Activated naive CD4-positive, alpha-beta T cell treated with anti-CD3 and anti-CD28 coated beads for 36 hours (primary cell): ENCODE results near the gene MRPS15. TPM values are rescaled to one million over a fixed set of nuclear protein-coding genes. Genes with fewer than 3 reads are reported as not detected.
"Not testable (repeated sequence)": the region's sequence is repeated elsewhere in the genome, so short reads cannot be mapped to it uniquely, and the experiment has no call there.

Experiments used
- CTCF ChIA-PET: fragments of 350-600 bp; sonication (Branson Sonifier 250); formaldehyde crosslinking; loops from one replicate; lab custom pipeline; 2021; ENCODE audit warnings: antibody characterized with exemption; lab: Charles Lee
- DNase-seq: peaks from one replicate; pipeline ENCODE4 v3.0.0-alpha.2; 2020
- H3K27ac Mint-ChIP-seq: one replicate; pipeline ENCODE4 v1.8.0; 2021; ENCODE audit warnings: mild to moderate bottlenecking, mixed read lengths
- H3K27me3 Mint-ChIP-seq: one replicate; pipeline ENCODE4 v1.8.0; 2021; ENCODE audit warnings: low read depth, mixed read lengths
- H3K36me3 Mint-ChIP-seq: one replicate; pipeline ENCODE4 v1.8.0; 2021; ENCODE audit warnings: low read depth, mixed read lengths
- H3K4me1 Mint-ChIP-seq: one replicate; pipeline ENCODE4 v1.8.0; 2021; ENCODE audit warnings: low read depth, mixed read lengths
- H3K4me3 Mint-ChIP-seq: one replicate; pipeline ENCODE4 v1.8.0; 2021; ENCODE audit warnings: mild to moderate bottlenecking, moderate library complexity, mixed read lengths
- H3K9me3 Mint-ChIP-seq: one replicate; pipeline ENCODE4 v1.8.0; 2021; ENCODE audit warnings: mixed read lengths
- intact Hi-C: fragments of 100-400 bp; cut with micrococcal nuclease; formaldehyde crosslinking; loops from one replicate; pipeline ENCODE4 v1.15.1; 2023
- total RNA-seq, 2 experiments: library from RNA; stranded (reverse); gene quantifications; one replicate each; pipeline ENCODE4 v1.2.3, GENCODE V29; 2021

Gene MRPS15
- 100 to 1,000 TPM; 122 to 141 TPM for total RNA-seq

DNA sequence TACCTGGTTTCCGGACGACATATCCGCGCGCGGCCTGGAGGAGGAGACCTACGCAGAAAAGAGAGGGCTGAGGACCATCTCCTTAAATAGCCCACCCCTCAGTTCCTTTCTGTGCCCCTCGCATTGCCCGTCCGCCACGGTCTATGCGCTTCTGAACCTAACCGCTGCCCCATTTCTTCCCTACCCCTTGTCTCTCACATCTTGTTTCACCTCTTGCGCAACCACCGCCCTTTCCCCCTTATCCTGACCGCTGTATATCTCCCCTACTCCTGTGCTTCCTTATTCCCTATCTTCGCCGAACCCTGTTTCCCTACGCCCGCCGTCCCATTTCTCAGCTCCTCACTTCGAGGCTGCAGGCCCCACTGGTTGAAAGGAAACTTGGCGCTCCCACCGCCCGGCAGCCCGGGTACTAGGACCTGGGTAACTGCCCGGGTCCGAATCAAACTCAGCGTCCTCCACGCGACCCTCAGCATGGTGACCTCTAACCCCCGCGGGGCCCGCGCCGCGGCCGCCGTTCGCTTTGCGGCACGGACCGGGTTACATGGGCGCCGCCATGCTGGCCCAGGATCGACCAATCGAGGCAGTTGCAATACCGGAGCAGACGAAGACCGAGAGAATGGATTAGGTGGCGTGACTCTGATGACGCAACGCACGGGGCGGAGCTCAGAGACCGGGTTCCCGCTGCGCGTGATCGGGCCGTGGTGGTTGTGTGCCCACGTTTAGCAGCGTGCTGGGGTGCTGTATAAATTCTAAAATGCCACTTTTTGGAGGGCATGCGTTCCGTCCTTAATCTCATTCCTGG, at the start of gene MRPS15:
Gene MRPS15 (minus strand): TSS at position 582 of the 802 bp plus-strand sequence. CDS start 109 bp downstream, at position 473.
- H3K27ac Mint-ChIP-seq = peak within 1 kb of the TSS; percentile 97
- intact Hi-C loops = loop anchor here (1.0 to 5.0 kb wide), 4 partner anchors 14 to 1228 kb away; partner anchors contain the start of genes CDCA8, OSCP1, THRAP3 and TRAPPC3
- CTCF ChIA-PET = interaction anchor here (1.3 kb wide), 1 partner anchor 17 kb away, joined by 3 read pairs; no protein-coding TSS in a partner anchor

DNA sequence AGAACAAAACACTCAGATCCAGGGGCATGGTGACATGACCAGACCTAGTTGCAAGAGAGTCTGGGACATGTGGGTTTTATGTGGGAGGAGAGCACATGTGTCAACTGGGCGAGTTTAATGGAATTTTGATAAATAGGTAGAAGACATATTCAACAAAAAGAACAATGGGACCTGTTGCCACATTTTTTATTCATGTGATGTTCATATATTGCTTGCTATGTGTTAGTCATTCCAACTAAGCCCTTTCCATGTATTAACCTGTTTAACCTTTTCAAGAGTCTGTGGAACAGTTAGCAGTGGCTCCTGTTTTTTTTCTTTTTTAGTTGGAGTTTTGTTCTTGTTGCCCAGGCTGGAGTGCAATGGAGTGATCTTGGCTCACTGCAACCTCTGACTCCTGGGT, 48.7 kb upstream of the MRPS15 start:
- intact Hi-C loops = no loop called here
- Mint-ChIP-seq H3K9me3 (no peaks in the 10 kb centered on the region), H3K4me3 (no peak overlapping the region), H3K27me3 (no peaks in the 10 kb centered on the region), H3K36me3 (no peaks in the 10 kb centered on the region), H3K4me1 (no peaks in the 10 kb centered on the region), H3K27ac (no peak overlapping the region)
- CTCF ChIA-PET = interaction anchor here (0.6 kb wide), 1 partner anchor 9 kb away, joined by 3 read pairs; no protein-coding TSS in a partner anchor
- no peak for DNase-seq

More for the DNA sequence above, at the start of gene MRPS15:
- peaks cover 28% of the 10 kb centered on the region for H3K4me1 Mint-ChIP-seq
- peak within 1 kb of the TSS; percentile 99 for H3K4me3 Mint-ChIP-seq
- DNase-seq = peak; percentile 98
- H3K27me3 Mint-ChIP-seq = no peaks in the 10 kb centered on the region
- no peaks in the 10 kb centered on the region for H3K9me3 Mint-ChIP-seq
- H3K36me3 Mint-ChIP-seq = peaks cover 25% of the 10 kb centered on the region

DNA sequence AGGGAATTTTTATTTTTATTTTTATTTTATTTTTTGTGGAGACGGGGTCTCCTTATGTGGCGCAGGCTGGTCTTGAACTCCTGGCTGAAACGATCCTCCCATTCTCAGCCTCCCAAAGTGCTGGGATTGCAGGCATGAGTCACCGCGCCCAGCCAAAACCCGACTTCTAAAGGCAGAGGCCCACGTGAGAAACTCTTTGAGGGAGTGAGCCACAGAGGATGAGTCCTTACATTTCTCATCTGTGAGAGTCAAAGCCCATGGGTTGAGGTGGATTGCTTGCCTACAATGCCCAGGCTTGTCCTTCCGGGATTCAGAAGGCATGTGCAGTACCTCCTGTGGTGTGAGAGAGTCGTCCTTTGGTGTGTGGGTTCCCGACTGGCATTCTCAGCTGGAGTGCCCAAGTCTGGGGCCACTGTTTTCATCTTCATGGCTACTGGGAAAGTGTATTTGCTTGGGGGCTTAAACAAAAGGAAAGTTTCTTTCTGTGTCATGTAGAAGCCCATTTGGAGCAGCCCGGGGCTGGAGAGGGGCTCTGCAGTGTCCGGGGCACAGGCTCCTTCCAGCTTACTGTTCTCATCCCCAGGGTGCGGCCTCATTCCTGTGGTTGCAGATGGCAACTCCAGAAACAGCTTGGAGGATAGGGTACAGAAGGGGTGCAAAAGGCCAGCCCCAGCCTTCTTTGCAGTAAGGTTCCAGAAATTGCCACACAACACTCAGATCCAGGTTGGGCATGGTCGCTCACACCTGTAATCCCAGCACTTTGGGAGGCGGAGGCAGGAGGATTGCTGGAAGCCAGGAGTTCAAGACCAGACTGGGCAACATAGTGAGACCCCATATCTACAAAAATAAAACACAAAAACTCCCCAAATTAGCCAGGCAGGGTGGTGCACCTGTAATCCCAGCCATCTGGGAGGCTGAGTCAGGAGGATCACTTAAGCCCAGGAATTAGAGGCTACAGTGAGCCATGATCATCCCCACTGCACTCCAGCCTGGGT, 47.9 kb upstream of the MRPS15 start:
- Mint-ChIP-seq H3K9me3 (no peaks in the 10 kb centered on the region), H3K4me3 (no peak overlapping the region), H3K36me3 (no peaks in the 10 kb centered on the region), H3K27me3 (peaks cover 2% of the 10 kb centered on the region), H3K27ac (no peak overlapping the region), H3K4me1 (no peaks in the 10 kb centered on the region)
- intact Hi-C loops = no loop called here
- CTCF ChIA-PET = interaction anchor here (0.6 kb wide), 1 partner anchor 9 kb away, joined by 3 read pairs; no protein-coding TSS in a partner anchor
- no peak for DNase-seq

DNA sequence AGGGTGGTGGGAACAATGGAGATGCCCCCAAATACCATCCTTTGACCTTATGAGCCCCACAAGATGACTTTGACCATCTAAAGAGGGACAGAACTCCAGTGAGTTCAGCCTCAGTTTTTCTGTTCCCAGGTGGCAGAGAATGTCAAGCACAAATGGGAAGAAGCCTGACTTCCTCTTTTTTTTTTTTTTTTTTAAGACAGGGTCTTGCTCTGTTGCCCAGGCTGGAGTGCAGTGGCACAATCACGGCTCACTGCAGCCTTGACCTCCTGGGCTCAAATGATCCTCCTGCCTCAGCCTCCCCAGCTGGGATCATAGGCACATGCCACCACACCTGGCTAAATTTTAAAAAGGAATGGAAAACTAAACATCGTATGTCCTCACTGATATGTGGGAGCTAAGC, 47.0 kb upstream of the MRPS15 start:
- CTCF ChIA-PET, H3K4me1 Mint-ChIP-seq, H3K9me3 Mint-ChIP-seq, H3K36me3 Mint-ChIP-seq, intact Hi-C loops, H3K27me3 Mint-ChIP-seq, DNase-seq, H3K4me3 Mint-ChIP-seq, H3K27ac Mint-ChIP-seq: not testable (repeated sequence)

DNA sequence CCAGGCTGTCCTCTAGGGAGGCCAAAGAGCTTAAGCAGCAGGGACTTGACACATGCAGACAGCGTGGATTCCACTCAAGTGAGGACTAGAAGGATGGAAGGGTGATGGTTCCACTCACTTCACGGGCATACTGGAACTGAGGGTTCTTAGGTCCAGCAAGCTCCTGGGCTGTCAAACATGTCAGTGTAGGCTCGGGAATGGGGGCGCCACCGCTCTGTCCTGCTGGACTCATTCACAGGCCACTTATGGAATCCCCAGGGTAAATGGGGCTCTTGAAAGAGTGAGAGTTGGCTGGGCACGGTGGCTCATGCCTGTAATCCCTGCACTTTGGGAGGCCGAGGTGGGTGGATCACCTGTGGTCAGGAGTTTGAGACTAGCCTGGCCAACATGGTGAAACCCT, 46.2 kb upstream of the MRPS15 start:
- intact Hi-C loops = no loop called here
- DNase-seq = no peak
- no peak overlapping the region for H3K27ac Mint-ChIP-seq
- H3K27me3 Mint-ChIP-seq = peaks cover 2% of the 10 kb centered on the region
- no peaks in the 10 kb centered on the region for H3K9me3 Mint-ChIP-seq
- CTCF ChIA-PET = no interaction called here
- H3K36me3 Mint-ChIP-seq = no peaks in the 10 kb centered on the region
- H3K4me3 Mint-ChIP-seq = no peak overlapping the region
- H3K4me1 Mint-ChIP-seq = no peaks in the 10 kb centered on the region

DNA sequence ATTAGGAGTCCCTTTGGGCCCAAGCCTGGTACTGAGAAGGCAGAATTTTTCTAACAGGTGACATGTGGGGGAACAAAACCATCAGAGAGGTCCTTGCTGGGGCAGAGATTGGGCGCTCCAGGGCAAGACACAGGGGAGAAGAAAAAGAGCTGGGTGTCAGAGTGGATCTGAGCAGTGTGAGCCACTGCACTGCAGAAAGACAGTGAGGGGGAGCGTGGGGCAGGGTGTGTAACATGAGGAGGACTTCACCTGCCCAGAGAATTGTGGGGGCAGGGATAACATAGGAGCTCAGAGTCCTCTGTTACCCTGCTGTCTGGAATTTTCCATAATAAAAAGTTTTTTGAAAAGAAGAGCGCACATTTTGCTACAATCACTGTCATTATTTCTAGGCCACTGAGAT, 44.1 kb upstream of the MRPS15 start:
- DNase-seq = no peak
- H3K27ac Mint-ChIP-seq = no peak overlapping the region
- H3K9me3 Mint-ChIP-seq = no peaks in the 10 kb centered on the region
- peaks cover 2% of the 10 kb centered on the region for H3K27me3 Mint-ChIP-seq
- CTCF ChIA-PET = interaction anchor here (3.5 kb wide), 1 partner anchor 8 kb away, joined by 16 read pairs; no protein-coding TSS in a partner anchor
- H3K4me1 Mint-ChIP-seq = no peaks in the 10 kb centered on the region
- intact Hi-C loops = no loop called here
- no peaks in the 10 kb centered on the region for H3K36me3 Mint-ChIP-seq
- H3K4me3 Mint-ChIP-seq = no peak overlapping the region

DNA sequence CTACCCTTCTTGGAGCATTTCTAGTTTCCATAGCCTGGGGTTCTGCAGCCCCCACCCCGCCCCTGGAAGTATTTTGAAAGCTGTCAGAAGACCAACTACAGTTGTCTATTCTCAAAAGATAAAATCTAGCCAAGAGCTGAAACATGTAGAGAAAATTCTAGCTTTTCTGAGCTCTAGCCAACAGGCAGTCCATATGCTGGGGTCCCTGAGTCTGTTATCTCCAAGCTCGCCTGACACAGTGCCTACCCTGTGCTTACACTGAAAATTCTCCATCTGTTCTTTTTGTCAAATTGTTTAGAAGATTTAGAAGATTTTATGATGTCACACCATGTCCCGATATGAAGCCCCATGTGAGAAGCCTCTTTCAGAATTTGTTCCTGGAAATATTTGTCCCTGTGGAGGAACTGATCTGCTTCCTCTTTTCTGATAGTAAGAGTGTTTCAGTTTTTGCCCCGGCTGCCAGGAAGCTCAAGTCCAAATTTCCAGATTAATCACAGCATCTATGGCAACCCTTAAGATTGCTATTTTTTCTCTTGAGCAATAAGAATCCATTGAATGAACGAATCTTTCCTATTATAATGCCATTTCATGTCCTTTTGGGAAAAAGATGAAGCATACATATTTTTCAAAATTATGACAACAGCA, 42.2 kb upstream of the MRPS15 start:
- CTCF ChIA-PET = interaction anchor here (0.6 to 3.5 kb wide), 3 partner anchors 10 to 150 kb away, joined by 3 to 16 read pairs (median 3); no protein-coding TSS in a partner anchor
- Mint-ChIP-seq H3K4me1 (no peaks in the 10 kb centered on the region), H3K27me3 (peaks cover 2% of the 10 kb centered on the region), H3K27ac (no peak overlapping the region), H3K9me3 (no peaks in the 10 kb centered on the region), H3K36me3 (no peaks in the 10 kb centered on the region), H3K4me3 (no peak overlapping the region)
- no peak for DNase-seq
- intact Hi-C loops = no loop called here

DNA sequence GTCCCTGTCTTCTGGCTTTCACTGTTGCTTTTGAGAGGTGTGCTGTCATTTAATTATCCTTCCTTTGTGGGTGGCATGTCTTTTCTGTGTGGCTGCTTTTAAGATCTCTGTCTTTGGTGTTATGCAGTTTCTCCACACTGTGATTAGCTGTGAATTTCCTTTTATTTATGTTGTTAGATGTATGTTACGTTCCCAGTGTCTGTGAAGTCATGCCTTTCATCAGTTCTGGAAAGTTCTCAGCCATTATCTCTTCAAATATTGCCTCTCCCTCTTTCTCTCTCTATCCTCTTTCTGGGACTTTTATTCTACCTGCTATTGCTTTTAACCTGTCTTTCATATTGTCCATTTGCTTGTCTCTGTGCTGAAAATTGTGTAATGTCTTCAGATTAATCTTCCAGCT, 39.5 kb upstream of the MRPS15 start:
- Mint-ChIP-seq H3K4me3 (no peak overlapping the region), H3K4me1 (no peaks in the 10 kb centered on the region), H3K36me3 (no peaks in the 10 kb centered on the region), H3K9me3 (no peaks in the 10 kb centered on the region), H3K27me3 (peaks cover 2% of the 10 kb centered on the region), H3K27ac (no peak overlapping the region)
- intact Hi-C loops = no loop called here
- CTCF ChIA-PET = interaction anchor here (0.5 to 1.1 kb wide), 2 partner anchors 9 to 230 kb away, joined by 3 read pairs; no protein-coding TSS in a partner anchor
- DNase-seq = no peak

DNA sequence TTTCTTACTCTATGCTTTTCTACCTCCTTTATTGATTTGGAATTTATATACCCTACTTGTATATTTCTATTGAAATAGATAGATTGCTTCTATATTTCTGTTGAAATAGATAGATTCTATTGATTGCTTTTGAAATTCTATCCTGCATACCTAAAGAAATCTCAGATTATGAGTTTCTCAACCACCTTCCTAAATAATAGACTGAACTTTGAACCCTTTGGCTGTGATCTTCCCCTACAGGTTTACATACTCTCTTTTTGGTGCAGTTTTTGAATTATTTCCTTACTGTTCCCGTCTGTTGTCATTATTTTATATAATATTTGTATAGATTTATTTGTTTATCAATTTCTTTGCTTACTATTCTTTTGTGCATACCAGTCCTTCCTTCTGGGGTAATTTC, 39.0 kb upstream of the MRPS15 start:
- no peak for DNase-seq
- H3K27me3 Mint-ChIP-seq = peaks cover 2% of the 10 kb centered on the region
- CTCF ChIA-PET = interaction anchor here (0.5 to 1.1 kb wide), 2 partner anchors 9 to 229 kb away, joined by 3 read pairs; no protein-coding TSS in a partner anchor
- H3K4me3 Mint-ChIP-seq = no peak overlapping the region
- no peaks in the 10 kb centered on the region for H3K4me1 Mint-ChIP-seq
- no peak overlapping the region for H3K27ac Mint-ChIP-seq
- intact Hi-C loops = no loop called here
- H3K36me3 Mint-ChIP-seq = no peaks in the 10 kb centered on the region
- no peaks in the 10 kb centered on the region for H3K9me3 Mint-ChIP-seq

DNA sequence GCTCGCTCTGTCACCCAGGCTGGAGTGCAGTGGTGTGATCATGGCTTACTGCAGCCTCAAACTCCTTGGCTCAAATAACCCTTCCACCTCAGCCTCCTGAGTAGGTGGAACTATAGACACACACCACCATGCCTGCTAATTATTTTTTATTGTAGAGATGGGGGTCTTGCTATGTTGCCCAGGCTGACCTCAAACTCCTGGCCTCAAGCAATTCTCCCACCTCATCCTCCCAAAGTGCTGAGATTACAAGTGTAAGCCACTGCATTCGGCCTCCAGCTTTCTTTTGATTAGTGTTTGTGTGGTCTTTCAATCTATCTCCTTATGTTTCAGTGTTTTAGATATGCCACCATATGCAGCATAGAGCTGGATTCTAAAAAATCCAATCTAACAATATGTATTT, 38.4 kb upstream of the MRPS15 start:
- Mint-ChIP-seq H3K4me3 (no peak overlapping the region), H3K4me1 (no peaks in the 10 kb centered on the region), H3K27ac (no peak overlapping the region), H3K9me3 (no peaks in the 10 kb centered on the region), H3K27me3 (peaks cover under 1% of the 10 kb centered on the region), H3K36me3 (no peaks in the 10 kb centered on the region)
- no peak for DNase-seq
- CTCF ChIA-PET = interaction anchor here (0.7 kb wide), 1 partner anchor 205 kb away, joined by 3 read pairs; no protein-coding TSS in a partner anchor
- intact Hi-C loops = no loop called here

DNA sequence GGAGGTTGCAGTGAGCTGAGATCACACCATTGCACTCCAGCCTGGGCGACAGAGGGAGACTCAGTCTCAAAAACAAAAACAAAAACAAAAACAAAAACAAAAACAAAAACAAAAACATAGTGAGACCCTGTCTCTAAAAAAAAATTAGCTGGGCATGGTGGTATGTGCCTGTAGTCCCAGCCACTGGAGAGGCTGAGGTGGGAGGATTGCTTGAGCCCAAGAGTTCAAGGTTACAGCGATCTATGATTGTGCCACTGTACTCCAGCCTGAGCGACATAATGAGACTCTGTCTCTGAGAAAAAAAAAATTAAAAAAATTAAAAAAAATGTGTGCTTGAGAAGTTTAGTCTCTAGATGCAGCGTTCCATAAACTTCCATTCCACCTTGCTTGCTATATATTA, 37.7 kb upstream of the MRPS15 start:
- H3K9me3 Mint-ChIP-seq, H3K36me3 Mint-ChIP-seq, H3K27ac Mint-ChIP-seq, H3K27me3 Mint-ChIP-seq, H3K4me3 Mint-ChIP-seq, intact Hi-C loops, DNase-seq, H3K4me1 Mint-ChIP-seq: not testable (repeated sequence)
- CTCF ChIA-PET = interaction anchor here (0.6 to 0.7 kb wide), 3 partner anchors 13 to 402 kb away, joined by 3 to 4 read pairs (median 3); no protein-coding TSS in a partner anchor
